Choroid plexus epithelial cell (primary cell): Measurements from ENCODE around the gene RNF111.
A peak's percentile ranks its signal among the peaks of the same experiment; 100 is the strongest.
"Not testable (repeated sequence)": the region's sequence is repeated elsewhere in the genome, so short reads cannot be mapped to it uniquely, and the experiment has no call there.

Experiments used
- DNase-seq: peaks from one replicate; pipeline ENCODE4 v3.0.0-alpha.2; 2010; ENCODE audit warnings: low read depth
- H3K4me3 ChIP-seq: 2 replicates; pipeline ENCODE4 v1.5.1; 2011; ENCODE audit warnings: low read depth, mild to moderate bottlenecking, control low read depth, low read length, moderate library complexity
- CTCF ChIP-seq: conservative IDR thresholded peaks from 2 replicates; pipeline ENCODE4 v1.5.1; 2011; ENCODE audit warnings: low read depth, mild to moderate bottlenecking, control low read depth, inconsistent platforms, low read length, moderate library complexity

RNF111 gene

GRCh38 chr15:59138243-59138642 lies 150.8 kb downstream of the RNF111 start:
- peak; percentile 77 for TF ChIP-seq CTCF
- DNase-seq = peak; percentile 61
- no peak overlapping the region for H3K4me3 ChIP-seq

GRCh38 chr15:59140422-59141226 lies 153.2 kb downstream of the RNF111 start:
- DNase-seq = peak; percentile 36
- no peak overlapping the region for H3K4me3 ChIP-seq
- TF ChIP-seq CTCF = no peak

- no peak overlapping the region for H3K4me3 ChIP-seq
- no peak for TF ChIP-seq CTCF
- no peak for DNase-seq
Observed at GRCh38 chr15:59143281-59143680, 155.8 kb downstream of the RNF111 start.

GRCh38 chr15:59144594-59144993 lies 157.1 kb downstream of the RNF111 start:
- peak; percentile 31 for DNase-seq
- not testable (repeated sequence) for H3K4me3 ChIP-seq
- peak; percentile 50 for TF ChIP-seq CTCF
